ENCODE measurements around the gene BRAF. TPM values are rescaled to one million over a fixed set of nuclear protein-coding genes. Genes with fewer than 3 reads are reported as not detected.

The BRAF gene
- total RNA-seq, 4 donors from 2014 or later: 20.9 to 51.8 (median 34.8) TPM

DNA sequence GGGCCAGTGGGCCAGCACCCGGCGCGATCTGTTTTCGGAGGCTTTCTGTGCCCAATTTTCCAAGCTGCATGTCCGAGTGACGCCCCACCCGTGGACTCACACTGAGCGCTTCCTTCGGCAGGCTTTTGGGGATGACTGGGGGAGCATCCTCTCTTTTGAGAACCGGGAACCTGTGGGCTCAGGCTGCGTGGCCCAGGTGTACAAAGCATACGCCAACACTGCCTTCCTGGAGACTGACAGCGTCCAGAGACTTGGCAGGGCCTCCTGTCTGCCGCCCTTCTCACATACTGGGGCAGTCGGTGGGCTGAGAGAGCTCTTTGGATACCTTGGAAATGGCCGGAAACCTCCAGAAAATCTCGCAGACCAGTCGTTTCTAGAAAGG is 251.0 kb downstream of the BRAF start:
- Histone ChIP-seq H3K4me3 (peak overlapping the region in 3 of 4 donors; percentile 78 to 83 (median 79)), H3K36me3 (no peaks in the 10 kb centered on the region), H3K27ac (peak overlapping the region; percentile 90 to 96 (median 93)), H3K27me3 (no peaks in the 10 kb centered on the region), H3K9me3 (no peaks in the 10 kb centered on the region), H3K4me1 (peaks cover 17 to 37% (median 25%) of the 10 kb centered on the region in 4 donors)
- intact Hi-C loops (cut with DNase I; ENCODE audit: low total_unique reads) (no loop called here), in situ Hi-C loops (cut with MboI; ENCODE audit: low pct_ligation_motif_present in 1 of 4, low pct_unique_long_range_greater_than_20kb in 1 of 4, low sequenced_read_pairs in 3 of 4) (no loop called here)
- WGBS, 2 donors (ENCODE audit: low coverage in 1 of 2): 27% methylated on average over 18 of the region's 18 CpGs; no CpG with 5 or more reads in 1 of the 2 donors
- DNase-seq: no peak
- no peak for TF ChIP-seq POLR2AphosphoS5 (IDR thresholded peaks at IDR 0.05)
- no peak for TF ChIP-seq EP300 (IDR thresholded peaks at IDR 0.05; ENCODE audit: low read depth)
- TF ChIP-seq POLR2A (IDR thresholded peaks at IDR 0.05): no peak
- TF ChIP-seq, protein P1, sequence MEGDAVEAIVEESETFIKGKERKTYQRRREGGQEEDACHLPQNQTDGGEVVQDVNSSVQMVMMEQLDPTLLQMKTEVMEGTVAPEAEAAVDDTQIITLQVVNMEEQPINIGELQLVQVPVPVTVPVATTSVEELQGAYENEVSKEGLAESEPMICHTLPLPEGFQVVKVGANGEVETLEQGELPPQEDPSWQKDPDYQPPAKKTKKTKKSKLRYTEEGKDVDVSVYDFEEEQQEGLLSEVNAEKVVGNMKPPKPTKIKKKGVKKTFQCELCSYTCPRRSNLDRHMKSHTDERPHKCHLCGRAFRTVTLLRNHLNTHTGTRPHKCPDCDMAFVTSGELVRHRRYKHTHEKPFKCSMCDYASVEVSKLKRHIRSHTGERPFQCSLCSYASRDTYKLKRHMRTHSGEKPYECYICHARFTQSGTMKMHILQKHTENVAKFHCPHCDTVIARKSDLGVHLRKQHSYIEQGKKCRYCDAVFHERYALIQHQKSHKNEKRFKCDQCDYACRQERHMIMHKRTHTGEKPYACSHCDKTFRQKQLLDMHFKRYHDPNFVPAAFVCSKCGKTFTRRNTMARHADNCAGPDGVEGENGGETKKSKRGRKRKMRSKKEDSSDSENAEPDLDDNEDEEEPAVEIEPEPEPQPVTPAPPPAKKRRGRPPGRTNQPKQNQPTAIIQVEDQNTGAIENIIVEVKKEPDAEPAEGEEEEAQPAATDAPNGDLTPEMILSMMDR (IDR thresholded peaks at IDR 0.05): no peak

DNA sequence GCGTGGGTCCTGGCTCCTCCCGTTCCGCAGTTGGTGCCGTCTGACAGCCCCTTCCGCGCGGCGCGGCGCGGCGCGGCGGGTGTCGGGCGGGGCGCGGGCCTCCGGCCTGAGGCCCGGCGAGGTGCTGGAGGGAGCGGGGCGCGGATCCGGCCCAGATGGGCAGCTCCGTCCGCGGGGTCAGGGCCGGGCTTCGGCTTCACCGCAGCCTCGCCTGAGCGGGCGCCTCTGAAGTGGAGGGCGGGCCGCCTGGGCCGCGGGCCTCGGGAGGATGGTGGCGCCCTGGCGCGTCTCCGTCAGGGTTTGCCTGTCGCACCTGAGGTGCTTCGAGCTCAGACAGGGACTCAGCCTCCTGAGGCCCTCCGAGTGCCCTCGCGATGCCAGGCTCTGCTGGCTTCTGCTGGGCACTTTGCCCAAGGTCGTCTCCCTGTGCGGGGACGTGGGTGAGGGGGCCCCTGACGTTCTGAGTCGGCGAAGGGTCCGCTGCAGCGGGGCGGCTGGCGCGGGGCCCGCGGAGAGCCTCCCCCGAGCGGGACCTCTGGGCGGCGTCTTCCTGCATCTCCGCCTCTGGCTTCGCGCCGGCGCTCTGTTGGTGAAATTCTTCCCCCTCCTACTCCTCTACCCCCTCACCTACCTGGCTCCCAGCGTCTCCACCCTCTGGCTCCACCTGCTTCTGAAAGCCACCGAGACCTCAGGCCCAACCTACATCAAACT is 251.5 kb downstream of the BRAF start:
- in situ Hi-C loops (cut with MboI; ENCODE audit: low pct_ligation_motif_present in 1 of 4, low pct_unique_long_range_greater_than_20kb in 1 of 4, low sequenced_read_pairs in 3 of 4): no loop called here
- WGBS, 2 donors (ENCODE audit: low coverage in 1 of 2): 1% methylated on average over 50 of the region's 72 CpGs; no CpG with 5 or more reads in 1 of the 2 donors

DNA sequence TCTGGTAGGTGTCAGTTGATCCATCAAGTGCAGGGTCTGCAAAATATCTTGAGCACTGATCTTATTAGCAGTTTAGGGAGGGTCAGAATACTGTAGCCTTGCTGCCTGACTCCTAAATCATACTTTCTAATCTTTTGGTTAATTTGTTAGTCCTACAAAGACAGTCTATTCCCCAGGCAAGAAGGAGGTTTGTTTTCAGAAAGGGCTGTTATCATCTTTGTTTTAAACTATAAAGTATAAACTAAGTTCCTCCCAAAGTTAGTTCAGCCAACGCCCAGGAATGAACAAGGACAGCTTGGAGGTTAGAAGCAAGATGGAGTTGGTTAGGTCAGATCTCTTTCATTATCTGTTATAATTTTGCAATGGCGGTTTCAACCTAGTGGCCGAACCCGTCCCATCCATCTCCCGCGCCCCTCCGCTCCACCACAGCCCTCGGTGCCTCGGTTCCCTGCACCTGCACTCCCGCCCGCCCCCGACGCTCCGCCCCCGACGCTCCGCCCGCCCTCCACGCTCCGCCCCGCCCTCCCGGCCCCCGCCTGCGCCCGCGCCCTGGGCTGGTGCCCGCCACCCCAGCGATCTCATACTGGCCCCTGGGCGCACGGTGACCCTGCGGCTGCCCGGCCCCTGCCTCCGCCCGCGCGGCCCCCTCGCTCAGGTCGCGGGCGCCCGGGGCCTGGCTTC is 252.2 kb downstream of the BRAF start, which contains the start of gene ADCK2:
TSS of gene ADCK2 (plus strand) at position 564 of the 681 bp plus-strand sequence. CDS start 386 bp downstream, outside the sequence.
- no peaks in the 10 kb centered on the region for H3K36me3 ChIP-seq
- H3K9me3 ChIP-seq: no peaks in the 10 kb centered on the region
- intact Hi-C loops (cut with DNase I; ENCODE audit: low total_unique reads): no loop called here
- TF ChIP-seq POLR2AphosphoS5 (IDR thresholded peaks at IDR 0.05) (peak; percentile 31 to 76 (median 67)), EP300 (IDR thresholded peaks at IDR 0.05; ENCODE audit: low read depth) (no peak)
- peak; percentile 74 for DNase-seq
- in situ Hi-C loops (cut with MboI; ENCODE audit: low pct_ligation_motif_present in 1 of 4, low pct_unique_long_range_greater_than_20kb in 1 of 4, low sequenced_read_pairs in 3 of 4): no loop called here
- WGBS, 2 donors (ENCODE audit: low coverage in 1 of 2): 2 to 29% methylated on average over 1 to 29 of the region's 41 CpGs
- peak within 1 kb of the TSS; percentile 66 to 83 (median 78) for H3K4me3 ChIP-seq
- peaks cover 17 to 37% (median 25%) of the 10 kb centered on the region in 4 donors for H3K4me1 ChIP-seq
- no peaks in the 10 kb centered on the region for H3K27me3 ChIP-seq
- H3K27ac ChIP-seq: peak within 1 kb of the TSS; percentile 90 to 96 (median 93)

More for the DNA sequence above, 251.5 kb downstream of the BRAF start:
- peak; percentile 83 for DNase-seq
- TF ChIP-seq EP300 (IDR thresholded peaks at IDR 0.05; ENCODE audit: low read depth) (no peak), POLR2AphosphoS5 (IDR thresholded peaks at IDR 0.05) (peak; percentile 5 to 78 (median 70)), POLR2A (IDR thresholded peaks at IDR 0.05) (peak; percentile 91)
- TF ChIP-seq, protein P1 (IDR thresholded peaks at IDR 0.05): no peak
- no peaks in the 10 kb centered on the region for H3K9me3 ChIP-seq
- no peaks in the 10 kb centered on the region for H3K36me3 ChIP-seq
- H3K27ac ChIP-seq: peak overlapping the region; percentile 90 to 96 (median 93)
- intact Hi-C loops (cut with DNase I; ENCODE audit: low total_unique reads): no loop called here
- H3K27me3 ChIP-seq: no peaks in the 10 kb centered on the region
- peaks cover 17 to 37% (median 25%) of the 10 kb centered on the region in 4 donors for H3K4me1 ChIP-seq
- peak overlapping the region; percentile 66 to 83 (median 78) for H3K4me3 ChIP-seq

DNA sequence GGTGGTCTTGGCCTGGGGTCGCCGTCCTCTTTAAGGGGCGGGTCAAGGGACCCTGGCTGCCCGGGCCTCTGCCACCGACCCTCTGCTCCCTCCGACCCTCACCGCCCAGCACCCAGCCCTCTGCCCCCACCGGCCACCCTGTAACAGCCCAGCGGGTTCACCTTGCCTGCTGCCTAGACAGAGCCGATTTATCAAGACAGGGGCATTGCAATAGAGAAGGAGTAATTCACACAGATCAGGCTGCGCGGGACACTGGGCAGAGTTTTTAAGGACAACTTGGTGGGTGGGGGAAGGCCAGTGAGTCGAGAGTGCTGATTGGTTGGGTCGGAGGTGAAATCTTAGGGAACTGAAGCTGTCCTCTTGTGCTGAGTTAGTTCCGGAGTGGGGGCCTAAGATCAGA is 252.8 kb downstream of the BRAF start:
- in situ Hi-C loops (cut with MboI; ENCODE audit: low pct_ligation_motif_present in 1 of 4, low pct_unique_long_range_greater_than_20kb in 1 of 4, low sequenced_read_pairs in 3 of 4): no loop called here
- TF ChIP-seq, protein P1 (IDR thresholded peaks at IDR 0.05): no peak
- TF ChIP-seq POLR2A (IDR thresholded peaks at IDR 0.05): no peak
- H3K4me3 ChIP-seq: no peak overlapping the region
- no peaks in the 10 kb centered on the region for H3K9me3 ChIP-seq
- H3K27ac ChIP-seq: peak overlapping the region in 3 of 4 donors; percentile 90 to 95 (median 91)
- no peak for DNase-seq
- no peaks in the 10 kb centered on the region for H3K27me3 ChIP-seq
- H3K4me1 ChIP-seq: peaks cover 17 to 37% (median 25%) of the 10 kb centered on the region in 4 donors
- 86% methylated on average over 15 of the region's 15 CpGs; no CpG with 5 or more reads in 1 of the 2 donors for WGBS, 2 donors (ENCODE audit: low coverage in 1 of 2)
- intact Hi-C loops (cut with DNase I; ENCODE audit: low total_unique reads): no loop called here
- H3K36me3 ChIP-seq: no peaks in the 10 kb centered on the region

Data from transverse colon (tissue), 4 donors.